HG03342 (cell line): ENCODE data around the gene USP7.
"Not testable (repeated sequence)": the region's sequence is repeated elsewhere in the genome, so short reads cannot be mapped to it uniquely, and the experiment has no call there.

Source experiments
- ATAC-seq: cut with Tn5 transposase; IDR thresholded peaks from one replicate; pipeline ENCODE4 v1.9.1; 2021; ENCODE audit warnings: mild to moderate bottlenecking, moderate library complexity; ENCODE audit not compliant: unreplicated experiment

The USP7 gene

DNA sequence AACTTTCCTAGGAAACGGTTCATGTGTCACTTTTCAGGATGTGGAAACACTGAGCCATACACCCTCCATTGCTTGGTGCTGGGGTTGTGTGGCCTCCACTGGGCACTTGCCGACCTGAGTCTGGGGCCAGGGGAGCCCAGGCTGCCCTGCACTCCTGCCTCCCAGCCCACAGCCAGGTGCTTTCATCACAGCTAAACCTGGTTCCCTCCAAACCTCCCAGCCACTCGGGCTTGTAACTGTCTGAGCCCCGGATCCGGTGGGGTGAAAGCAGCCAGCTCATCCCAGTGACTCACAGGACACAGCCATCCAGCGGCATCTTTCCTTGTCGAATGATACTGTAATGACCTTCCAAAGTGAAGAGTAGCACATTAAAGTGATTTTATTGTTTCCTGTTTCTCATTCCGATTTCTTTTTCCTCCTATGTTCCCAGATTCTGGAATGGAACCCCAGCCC is 114.7 kb downstream of the USP7 start:
- no peak for ATAC-seq

DNA sequence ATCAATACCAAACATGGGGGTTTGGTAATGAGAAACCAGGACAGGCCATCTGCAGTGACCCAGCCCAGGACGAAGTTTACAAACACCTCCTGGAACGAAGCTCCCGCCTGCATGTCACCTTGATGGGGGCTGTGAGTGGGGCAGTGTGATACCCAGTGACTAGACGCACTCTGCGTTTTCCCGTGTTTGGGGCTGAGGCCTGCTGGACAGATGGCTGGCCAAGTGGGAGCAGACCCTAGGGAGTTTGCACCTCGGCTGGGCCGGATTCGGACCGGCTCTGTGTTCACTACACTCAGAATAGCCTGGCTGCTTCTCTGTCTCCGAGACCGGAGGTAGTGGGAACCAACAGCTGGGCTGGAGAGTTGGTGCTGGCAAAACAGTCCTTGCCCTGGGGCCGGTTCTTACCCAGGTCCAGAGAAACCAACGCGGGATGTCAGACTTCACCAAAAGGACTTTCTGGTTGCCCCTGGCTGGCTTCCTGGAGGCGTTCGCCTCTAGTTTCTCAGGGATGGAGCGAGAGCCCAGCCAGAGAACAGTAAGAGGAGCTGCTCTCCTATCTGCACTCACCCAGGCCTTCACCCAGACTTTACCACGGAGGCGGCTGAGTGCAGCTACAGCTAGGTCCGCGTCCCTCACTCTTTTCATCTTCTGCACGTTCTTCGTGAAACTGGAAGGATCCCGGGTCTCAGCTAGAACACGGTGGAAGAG is 115.3 kb downstream of the USP7 start:
- no peak for ATAC-seq

GRCh38 chr16:8847623-8848022 is 116.1 kb downstream of the USP7 start:
- ATAC-seq, result no peak

DNA sequence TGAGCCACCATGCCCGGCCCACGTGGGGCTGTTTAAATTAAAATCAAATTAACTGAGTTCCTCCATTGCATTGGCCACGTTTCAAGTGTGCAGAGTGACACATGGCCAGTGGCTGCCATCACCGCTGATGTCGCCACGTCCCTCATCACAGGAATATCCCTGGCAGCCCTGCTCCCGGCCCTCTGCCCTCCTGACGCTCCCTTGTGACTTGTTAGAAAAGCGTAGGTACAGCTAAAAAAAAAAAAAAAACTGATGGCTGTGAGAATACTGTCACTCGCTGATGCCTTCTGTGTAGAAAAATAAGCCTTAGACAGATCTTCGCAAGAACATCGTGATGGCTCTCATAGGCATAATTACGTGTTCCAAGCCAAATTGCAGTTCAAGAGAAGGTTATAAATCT is 116.6 kb downstream of the USP7 start:
- ATAC-seq, result no peak

GRCh38 chr16:8846401-8846932 is 117.2 kb downstream of the USP7 start:
- no peak for ATAC-seq

DNA sequence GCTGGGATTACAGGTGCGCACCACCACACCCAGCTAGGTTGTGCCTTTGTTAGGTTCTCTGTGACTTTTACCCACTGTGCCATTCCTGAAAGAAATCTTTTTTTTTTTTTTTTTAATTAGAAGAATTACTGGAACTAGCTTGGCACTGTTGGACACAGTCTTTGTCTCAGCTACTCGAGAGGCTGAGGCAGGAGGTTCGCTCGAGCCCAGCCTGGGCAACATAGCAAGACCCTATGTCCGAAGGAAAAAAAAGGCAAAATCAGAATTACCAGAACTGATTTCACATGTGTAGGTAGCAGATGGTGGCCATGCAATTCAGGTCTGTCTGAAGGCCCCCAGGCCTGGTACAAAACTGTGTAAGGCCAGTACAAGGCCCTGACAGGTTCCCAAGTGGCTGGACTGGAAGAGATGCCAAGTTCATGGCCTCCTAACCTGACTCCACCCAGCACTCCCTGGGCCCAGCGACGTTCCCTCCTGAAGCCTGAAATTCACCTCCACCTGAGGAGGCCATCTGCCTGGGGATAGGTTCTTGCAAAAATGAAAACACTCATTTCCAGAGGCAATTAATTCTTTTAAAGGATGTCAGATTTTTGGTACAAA is 117.9 kb downstream of the USP7 start:
- no peak for ATAC-seq

GRCh38 chr16:8843296-8843695 is 120.4 kb downstream of the USP7 start:
- ATAC-seq, result not testable (repeated sequence)
